HFF-Myc (cell line): ENCODE data around the gene VKORC1L1.
"Not testable (repeated sequence)": the region's sequence is repeated elsewhere in the genome, so short reads cannot be mapped to it uniquely, and the experiment has no call there.

Experiments
- DNase-seq: peaks from one replicate; pipeline ENCODE4 v3.0.0-alpha.2; 2011; ENCODE audit warnings: low read depth; ENCODE audit errors: extremely low read depth
- H3K4me3 ChIP-seq: replicated peaks from 2 replicates; pipeline ENCODE4 v1.5.1; 2011; ENCODE audit warnings: low read depth, mild to moderate bottlenecking, control low read depth, low read length
- TF ChIP-seq, protein P1 (sequence below): IDR thresholded peaks from 2 replicates; pipeline ENCODE4 v1.5.1; 2012; ENCODE audit warnings: mild to moderate bottlenecking, low read depth, low read length, control low read depth; ENCODE audit errors: missing control alignments

VKORC1L1 gene

DNA sequence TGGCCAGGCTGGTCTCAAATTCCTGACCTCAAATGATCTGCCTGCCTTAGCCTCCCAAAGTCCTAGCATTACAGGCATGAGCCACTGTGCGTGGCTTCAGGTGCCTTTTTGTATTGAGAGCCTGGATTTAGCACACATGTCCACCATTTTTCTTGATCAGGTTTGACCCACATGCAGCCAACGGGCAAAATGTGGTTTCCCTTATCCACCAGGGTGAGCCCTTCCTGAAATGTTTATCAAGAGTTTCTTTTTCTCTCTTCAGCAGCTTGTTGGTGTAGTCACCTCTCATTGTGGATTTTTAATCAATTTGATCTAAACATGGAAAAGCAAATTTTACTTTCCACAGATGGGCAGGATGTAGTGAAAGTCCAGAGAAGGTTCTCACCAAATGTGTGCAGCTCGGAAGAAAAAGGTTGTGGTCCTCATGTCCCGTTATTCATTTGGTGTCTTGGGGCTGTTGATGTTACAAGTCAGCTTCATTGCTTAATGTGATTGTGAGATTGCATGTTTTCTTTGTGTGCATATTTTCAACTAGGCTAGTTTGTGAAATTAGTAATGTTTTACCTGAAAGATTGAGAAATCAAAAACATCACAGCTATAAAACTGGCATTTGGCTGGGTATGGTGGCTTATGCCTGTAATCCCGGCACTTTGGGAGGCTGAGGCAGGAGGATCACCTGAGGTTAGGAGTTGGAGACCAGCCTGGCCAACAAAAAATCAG is 80.3 kb downstream of the VKORC1L1 start:
- TF ChIP-seq, protein P1, sequence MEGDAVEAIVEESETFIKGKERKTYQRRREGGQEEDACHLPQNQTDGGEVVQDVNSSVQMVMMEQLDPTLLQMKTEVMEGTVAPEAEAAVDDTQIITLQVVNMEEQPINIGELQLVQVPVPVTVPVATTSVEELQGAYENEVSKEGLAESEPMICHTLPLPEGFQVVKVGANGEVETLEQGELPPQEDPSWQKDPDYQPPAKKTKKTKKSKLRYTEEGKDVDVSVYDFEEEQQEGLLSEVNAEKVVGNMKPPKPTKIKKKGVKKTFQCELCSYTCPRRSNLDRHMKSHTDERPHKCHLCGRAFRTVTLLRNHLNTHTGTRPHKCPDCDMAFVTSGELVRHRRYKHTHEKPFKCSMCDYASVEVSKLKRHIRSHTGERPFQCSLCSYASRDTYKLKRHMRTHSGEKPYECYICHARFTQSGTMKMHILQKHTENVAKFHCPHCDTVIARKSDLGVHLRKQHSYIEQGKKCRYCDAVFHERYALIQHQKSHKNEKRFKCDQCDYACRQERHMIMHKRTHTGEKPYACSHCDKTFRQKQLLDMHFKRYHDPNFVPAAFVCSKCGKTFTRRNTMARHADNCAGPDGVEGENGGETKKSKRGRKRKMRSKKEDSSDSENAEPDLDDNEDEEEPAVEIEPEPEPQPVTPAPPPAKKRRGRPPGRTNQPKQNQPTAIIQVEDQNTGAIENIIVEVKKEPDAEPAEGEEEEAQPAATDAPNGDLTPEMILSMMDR, result no peak
- no peak for DNase-seq
- H3K4me3 ChIP-seq, result no peak overlapping the region

DNA sequence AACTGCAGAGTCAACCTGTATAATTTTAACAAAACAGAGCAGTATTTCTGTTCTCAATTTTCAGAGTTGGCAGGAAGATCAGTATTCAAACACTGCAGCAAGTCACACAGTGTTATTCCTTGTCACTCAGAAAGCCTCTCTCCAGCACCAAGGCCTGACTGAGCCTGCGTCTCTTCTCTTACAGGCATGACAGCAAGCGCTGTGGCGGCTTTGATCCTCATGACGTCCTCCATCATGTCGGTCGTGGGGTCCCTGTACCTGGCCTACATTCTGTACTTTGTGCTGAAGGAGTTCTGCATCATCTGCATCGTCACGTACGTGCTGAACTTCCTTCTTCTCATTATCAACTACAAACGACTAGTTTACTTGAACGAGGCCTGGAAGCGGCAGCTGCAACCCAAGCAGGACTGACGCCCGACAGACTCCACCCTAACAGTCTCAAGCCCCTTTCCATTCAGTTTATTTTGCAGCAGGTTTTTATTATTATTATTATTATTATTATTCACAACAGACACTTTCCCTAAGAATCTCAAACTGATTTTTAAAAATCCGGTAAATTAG is 81.1 kb downstream of the VKORC1L1 start:
- TF ChIP-seq, protein P1, result no peak
- no peak overlapping the region for H3K4me3 ChIP-seq
- no peak for DNase-seq

DNA sequence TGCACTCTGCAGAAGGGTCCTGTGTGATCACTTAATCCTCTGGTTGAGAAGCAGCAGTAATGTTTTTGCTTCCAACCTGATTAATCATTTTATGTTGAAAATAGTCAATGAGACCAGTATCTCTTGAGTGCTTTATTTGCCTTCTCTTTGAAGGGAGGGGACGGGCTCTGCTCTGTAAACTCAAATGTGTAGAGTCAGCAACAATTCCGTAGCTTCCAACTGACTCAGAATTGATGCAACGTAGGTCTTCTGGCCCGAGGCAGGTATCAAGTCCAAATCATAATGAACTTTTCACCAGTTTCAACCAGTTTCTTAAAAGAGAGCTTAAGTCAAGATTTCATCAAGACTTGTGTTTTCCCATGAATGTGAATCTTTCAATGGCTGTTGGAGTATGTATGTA is 82.8 kb downstream of the VKORC1L1 start:
- H3K4me3 ChIP-seq, result no peak overlapping the region
- TF ChIP-seq, protein P1, result no peak
- no peak for DNase-seq

DNA sequence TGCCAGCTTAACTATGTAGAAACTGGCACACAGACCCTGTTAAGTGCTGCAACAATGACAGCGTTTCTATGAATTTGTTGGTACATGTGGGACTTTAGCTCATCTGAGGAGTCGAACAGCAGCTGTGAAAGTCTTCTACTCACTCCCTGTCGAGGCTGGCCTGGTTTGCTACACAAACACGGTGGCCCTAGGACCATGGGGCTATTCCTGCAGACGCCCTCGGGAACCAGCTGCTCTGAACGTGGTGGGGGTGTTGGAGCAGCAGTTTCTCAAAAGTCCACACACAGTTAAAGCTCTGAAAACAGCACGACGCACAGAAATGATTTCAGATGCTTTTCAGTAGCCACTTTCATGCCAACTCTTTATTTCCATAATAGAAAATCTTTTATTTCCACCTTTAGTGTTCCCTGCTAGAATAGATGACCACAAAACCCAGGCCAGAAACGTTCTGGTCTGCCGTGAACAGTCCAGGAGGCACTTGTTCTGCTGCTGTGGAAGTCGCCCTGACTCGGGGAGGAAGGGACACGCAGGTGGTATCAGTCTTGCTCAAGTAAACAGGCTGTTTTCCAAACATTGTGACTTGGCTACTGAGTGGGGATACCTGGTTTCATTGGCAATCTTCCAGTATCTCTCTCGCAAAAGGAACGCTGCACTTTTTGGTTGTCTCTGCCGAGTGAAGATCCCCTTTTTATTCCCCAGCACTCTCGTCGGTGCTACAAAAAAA is 87.6 kb downstream of the VKORC1L1 start:
- H3K4me3 ChIP-seq, result no peak overlapping the region
- TF ChIP-seq, protein P1, result no peak
- no peak for DNase-seq

DNA sequence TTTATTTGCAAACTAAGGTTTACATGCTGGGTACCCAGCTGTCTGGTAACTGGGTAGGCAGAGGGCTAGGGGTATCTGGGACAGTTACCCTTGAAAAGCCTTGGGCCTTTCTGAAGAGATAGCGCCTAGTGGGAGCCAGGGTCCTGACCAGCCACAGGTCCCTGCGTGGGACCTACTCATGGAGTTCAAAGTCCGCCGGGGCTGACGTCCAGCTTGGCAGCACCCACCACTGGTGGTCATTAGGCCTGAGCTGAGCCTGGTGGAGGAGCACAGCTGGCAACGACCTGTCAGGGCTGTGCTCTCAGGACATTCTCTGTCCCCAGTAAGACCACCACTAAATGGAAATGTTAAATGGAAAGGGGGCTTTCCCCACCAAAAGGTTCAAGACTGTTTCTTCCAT is 89.2 kb downstream of the VKORC1L1 start:
- TF ChIP-seq, protein P1, result no peak
- no peak overlapping the region for H3K4me3 ChIP-seq
- DNase-seq, result no peak

DNA sequence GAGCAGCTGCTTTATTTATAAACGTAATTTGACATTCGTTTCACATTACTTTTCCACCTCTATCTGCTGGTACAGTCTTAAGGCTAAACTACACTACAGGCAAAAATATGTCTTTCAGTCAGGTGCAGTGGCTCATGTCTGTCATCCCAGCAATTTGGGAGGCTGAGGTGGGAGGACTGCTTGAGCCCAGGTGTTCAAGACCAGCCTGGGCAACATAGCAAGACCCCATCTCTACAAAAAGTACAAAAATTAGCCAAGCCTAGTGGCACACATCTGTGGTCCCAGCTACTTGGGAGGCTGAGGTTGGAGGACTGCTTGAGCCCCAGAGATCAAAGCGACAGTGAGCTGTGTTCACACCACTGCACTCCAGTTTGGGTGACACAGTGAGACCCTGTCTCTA is 91.8 kb downstream of the VKORC1L1 start:
- DNase-seq, H3K4me3 ChIP-seq: not testable (repeated sequence)

DNA sequence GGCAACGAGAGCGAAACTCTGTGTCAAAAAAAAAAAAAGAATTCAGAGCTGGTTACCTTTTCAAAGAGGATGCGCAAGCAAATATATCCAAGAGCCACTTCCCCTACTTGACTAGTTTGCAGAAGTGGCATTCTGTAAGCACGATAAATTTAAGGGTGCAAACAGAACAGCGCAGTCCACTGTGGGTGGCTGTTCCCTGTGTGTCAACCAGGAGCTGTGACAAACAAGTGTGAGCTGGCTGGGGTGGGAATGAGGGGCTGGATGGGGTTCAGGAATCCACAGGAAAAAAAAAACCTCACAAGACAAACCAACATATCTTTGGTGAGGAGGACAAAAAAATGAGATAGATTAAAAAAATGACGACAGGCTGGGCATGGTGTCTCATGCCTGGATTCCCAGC is 93.3 kb downstream of the VKORC1L1 start:
- TF ChIP-seq, protein P1, result no peak
- DNase-seq, result no peak
- no peak overlapping the region for H3K4me3 ChIP-seq
